Sciatic nerve (tissue), 2 donors: ENCODE measurements around the gene SLC22A31. TPM values are rescaled to one million over a fixed set of nuclear protein-coding genes. Genes with fewer than 3 reads are reported as not detected.
"Not testable (repeated sequence)": the region's sequence is repeated elsewhere in the genome, so short reads cannot be mapped to it uniquely, and the experiment has no call there.

Experiments
- ATAC-seq: fragments of 200-7000 bp; cut with Tn5 transposase; one replicate; pipeline ENCODE4 v1.9.1; 2020; ENCODE audit warnings: mild to moderate bottlenecking, moderate library complexity
- DNase-seq: peaks from one replicate; pipeline ENCODE4 v3.0.0-alpha.2; 2020; ENCODE audit warnings: low spot score
- intact Hi-C: fragments of 100-400 bp; cut with DNase I; formaldehyde crosslinking; loops from one replicate; pipeline ENCODE4 v1.14.2; 2022
- total RNA-seq: library from RNA; stranded (reverse); fragmentation: NEBNext Ultra II Directional; extraction: Animal tissue kit (Norgen Biotek cat#: 25700); gene quantifications from one replicate; pipeline ENCODE4 v1.2.1, GENCODE V29; 2021
- donor health status: DM: no; HTN: no; CAD: no.
- donor health status: DM: no; HTN: no; CAD: no.

Gene SLC22A31
- total RNA-seq, 1 donor from 2014 or later: 0.98 TPM

DNA sequence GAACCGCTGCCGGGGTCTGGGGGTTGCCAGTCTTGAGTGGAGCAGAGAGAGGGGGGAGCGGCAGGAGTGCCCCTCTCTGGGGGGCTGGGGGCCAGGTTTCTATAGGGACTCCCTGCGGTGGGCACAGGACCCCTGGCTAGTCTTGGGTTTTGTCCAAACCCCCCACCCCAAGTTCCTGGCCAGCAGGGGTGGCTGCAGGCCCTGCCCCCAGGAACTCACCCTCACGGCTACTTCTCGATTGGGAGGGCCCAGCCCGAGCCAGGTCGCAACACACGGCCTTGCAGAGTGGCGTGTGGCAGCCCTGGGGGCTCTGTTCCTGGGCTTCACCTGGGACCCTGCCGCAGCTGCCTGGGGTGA is 28.2 kb downstream of the SLC22A31 start:
- intact Hi-C loops: no loop called here
- no peak for DNase-seq

DNA sequence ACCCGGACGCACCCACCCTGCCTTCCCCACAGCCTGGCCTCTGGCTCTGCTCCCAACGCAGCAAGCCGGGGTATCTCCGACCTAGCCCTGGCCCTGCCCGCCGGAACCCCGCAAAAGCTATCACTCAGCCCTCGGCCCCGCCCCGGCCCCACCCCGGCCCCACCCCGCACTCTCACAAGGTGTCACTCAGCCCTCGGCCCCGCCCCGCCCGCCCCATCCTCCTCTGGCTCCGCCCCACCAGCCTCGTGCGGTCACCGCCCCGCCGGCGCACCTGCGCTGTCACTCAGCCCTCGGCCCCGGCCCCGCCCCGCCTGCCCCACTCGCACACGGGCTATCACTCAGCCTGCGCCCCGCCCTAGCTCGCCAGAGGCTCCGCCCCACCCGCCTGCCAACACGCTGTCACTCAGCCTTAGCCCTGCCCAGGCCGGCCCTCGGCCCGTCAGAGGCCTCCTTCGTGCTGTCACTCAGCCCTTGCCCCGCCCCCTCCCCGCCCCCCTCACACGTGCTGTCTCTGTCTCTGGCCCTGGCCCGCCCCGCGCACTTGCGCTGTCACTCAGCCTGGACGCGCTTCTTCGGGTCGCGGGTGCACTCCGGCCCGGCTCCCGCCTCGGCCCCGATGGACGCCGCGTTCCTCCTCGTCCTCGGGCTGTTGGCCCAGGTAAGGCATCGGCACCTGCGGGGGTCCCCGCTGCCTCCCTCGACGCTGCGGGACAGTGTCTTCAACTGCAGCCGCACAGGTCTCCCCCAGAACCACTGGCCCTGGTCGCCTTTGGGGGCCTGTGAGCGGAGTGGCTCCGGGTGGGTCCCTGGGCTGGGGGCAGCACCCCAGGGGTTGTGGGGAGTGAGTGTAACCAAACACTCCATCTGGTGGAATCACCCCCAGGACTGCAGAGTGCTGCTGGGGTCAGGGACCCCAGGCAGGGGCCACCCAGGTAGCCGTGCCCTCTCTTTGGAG is 28.8 kb downstream of the SLC22A31 start, which contains the start of gene CDH15:
CDH15 (plus strand) TSS at position 533 of the 955 bp plus-strand sequence; CDS start at position 617, 84 bp downstream.
- ATAC-seq (peak; percentile 88), DNase-seq (peak; percentile 90)
- intact Hi-C loops: no loop called here

More for the DNA sequence above, 28.2 kb downstream of the SLC22A31 start:
- no peak for ATAC-seq

DNA sequence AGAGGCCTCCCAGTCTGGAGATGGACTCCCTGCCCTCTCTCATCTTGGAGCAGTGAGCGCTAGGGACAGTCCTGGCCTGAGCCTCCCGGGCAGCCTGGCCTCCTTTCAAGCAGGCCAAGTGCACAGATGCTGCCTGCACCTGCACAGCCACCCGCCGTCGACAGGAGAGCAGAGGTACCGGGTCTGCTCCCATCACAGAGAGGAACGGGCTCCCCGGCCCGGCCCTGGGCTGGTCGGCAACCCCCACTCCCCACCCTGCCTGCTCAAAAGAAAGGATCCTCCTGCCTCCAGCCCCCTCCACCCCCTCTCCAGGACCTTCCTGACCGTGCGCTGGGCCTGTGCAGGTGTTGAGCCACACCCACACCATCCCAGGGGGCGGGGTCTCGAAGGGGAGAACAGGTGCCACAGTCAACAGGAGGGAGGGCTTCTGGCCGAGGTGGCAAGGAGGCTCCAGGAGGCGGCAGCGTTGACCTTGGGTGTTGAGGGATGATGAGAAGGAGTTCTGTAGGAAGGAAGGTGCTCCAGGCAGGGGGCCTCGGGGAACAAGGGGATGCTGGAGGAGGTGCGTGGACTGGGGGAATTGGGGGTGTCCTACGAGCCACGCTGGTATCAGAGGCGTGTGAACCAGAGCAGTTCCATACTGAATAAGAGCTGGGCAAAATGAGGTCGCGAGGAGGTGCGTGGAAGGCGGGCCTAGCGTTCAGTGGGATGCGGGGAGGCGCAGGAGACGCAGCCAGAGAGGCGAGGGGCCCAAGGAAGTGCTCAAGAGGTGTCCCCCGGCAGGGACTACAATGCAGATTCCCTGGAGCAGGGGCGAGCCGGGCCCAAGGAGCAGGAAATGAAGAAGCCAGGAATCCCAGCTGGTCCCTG is 29.8 kb downstream of the SLC22A31 start:
- intact Hi-C loops: no loop called here
- ATAC-seq (no peak), DNase-seq (no peak)

DNA sequence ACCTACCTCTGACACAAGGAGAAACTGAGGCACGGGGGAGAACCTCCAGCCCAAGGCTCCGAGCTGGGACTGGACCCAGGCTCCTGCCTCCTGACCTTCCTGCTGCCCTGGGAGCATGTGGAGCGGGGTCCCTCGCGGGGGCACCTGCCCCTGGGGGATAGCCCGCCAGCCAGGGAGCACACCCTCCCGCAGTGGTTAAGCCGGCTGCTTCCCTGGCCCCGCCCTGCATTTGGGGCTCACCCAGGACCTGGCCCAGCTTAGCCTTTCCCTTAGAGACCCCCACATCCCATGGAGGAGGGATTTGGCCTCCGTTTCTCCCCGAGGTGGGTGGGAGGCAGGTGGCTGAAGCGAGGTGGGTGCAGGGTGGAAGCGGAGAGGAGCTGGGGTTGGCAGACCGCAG is 30.6 kb downstream of the SLC22A31 start:
- intact Hi-C loops: loop anchor here (10.0 kb wide), 1 partner anchor 425 kb away; no protein-coding TSS in a partner anchor
- ATAC-seq: no peak
- no peak for DNase-seq

DNA sequence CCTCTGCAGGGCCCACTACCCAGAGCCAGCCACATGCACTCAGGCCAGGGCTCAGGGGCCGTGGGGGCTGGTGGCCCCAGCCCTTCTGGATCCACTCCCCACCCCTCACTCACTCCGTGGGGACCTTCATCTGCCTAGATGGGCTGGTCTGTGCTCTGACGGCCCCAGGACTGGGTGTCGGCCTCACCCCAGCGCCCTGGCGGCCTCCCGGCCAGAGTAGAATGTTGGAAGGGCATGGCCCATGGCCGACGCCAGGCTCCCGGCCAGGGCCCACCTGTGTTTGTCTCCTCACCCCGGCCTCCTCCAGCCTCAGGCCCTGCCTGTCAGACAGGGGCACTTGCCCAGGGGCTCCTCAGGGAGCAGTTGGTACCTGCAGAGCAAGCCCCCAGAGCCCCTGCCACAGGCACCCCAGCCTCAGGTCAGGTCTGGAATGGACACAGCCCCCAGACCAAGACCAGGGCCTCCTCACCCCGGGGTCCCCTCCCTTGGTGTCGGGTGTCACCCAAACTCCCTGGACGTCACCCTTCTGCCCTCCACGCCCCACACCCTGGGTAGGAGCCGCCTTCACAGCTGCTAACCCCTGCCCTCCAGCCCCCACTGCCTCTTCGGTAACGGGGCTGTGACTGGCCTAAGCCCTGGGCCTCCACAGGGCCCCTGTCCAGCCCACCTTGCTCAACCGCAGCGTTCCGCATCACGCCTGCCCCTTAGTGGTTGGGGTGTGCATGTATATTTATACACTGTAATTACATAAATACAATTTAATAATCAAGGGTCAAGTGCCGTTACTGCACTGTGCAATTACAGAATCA is 31.8 kb downstream of the SLC22A31 start:
- ATAC-seq (no peak), DNase-seq (no peak)
- intact Hi-C loops: loop anchor here (10.0 kb wide), 1 partner anchor 424 kb away; no protein-coding TSS in a partner anchor

DNA sequence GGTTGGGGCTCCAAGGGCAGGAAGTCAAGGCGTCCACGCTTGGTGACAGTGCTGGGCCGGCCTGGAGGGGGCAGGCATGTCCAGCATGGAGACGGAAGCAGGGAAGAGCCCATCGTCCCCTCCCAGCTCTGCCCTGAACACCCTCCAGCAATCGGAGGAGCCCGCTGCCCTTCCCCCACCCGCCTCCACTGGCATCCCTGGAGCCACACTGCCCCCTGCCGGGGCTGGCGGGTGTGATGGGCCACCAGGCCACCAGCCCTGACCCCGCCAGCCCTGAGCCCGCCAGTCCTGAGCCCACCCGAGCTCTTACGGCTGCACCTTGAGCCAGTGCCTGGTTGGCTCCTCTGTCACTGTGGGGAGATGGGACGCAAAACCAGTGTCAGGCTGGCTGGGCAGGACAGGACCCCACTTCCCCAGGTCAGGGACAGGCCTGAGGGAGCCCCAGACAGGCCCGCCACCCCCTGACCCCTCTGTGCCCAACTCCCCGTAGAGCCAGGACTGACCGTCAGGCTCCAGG is 32.9 kb downstream of the SLC22A31 start:
- DNase-seq: peak; percentile 89
- intact Hi-C loops: loop anchor here (10.0 kb wide), 1 partner anchor 423 kb away; no protein-coding TSS in a partner anchor
- ATAC-seq: peak; percentile 73

DNA sequence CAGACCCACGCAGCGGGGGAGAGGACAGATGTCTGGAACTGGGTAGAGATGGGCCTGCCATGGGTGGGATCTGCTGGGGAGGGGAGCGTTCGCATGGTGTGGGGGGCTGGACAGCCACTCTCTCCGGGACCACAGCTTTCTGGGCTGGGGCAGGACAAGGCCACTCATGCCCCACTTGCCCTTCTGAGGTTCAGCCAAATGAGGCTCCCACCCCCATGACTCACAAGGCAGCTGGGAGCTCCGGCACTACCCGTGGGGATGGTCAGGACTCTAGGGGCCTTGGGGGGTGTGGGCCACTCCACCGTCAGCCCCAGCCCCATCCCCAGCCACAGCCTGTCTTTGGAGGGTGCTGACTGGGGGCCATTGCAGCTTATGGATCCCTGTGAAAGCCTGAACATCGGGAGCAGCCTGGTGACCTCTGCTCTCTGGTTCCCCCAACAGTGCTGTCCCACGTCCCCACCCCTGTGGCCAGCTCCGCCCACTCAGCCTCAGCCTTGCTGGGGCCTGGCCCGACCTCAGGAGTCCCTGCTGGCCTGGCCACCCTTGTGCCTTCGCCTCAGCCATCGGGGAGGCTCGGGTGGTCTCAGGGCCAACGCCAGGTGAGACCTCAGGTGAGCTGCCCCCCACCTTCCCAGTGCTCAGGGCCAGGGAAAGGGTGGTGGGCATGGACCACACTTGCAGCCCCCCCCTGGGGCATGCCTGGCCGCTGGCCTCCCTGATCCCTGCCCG is 33.5 kb downstream of the SLC22A31 start:
- DNase-seq (no peak), ATAC-seq (peak; percentile 1)
- intact Hi-C loops: loop anchor here (10.0 kb wide), 1 partner anchor 422 kb away; no protein-coding TSS in a partner anchor

DNA sequence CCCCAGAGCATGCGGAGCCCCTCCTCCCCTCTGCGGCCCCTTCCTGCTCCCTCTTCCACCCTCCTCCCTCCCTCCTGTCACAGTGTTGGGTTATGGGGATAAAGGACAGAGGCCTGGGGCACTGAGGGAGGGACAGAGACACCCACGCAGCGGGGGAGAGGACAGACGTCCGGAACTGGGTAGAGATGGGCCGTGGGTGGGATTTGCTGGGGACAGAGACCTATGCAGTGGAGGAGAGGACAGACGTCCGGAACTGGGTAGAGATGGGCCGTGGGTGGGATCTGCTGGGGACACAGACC is 34.7 kb downstream of the SLC22A31 start:
- not testable (repeated sequence) for ATAC-seq, DNase-seq
- intact Hi-C loops: loop anchor here (10.0 kb wide), 1 partner anchor 421 kb away; no protein-coding TSS in a partner anchor

DNA sequence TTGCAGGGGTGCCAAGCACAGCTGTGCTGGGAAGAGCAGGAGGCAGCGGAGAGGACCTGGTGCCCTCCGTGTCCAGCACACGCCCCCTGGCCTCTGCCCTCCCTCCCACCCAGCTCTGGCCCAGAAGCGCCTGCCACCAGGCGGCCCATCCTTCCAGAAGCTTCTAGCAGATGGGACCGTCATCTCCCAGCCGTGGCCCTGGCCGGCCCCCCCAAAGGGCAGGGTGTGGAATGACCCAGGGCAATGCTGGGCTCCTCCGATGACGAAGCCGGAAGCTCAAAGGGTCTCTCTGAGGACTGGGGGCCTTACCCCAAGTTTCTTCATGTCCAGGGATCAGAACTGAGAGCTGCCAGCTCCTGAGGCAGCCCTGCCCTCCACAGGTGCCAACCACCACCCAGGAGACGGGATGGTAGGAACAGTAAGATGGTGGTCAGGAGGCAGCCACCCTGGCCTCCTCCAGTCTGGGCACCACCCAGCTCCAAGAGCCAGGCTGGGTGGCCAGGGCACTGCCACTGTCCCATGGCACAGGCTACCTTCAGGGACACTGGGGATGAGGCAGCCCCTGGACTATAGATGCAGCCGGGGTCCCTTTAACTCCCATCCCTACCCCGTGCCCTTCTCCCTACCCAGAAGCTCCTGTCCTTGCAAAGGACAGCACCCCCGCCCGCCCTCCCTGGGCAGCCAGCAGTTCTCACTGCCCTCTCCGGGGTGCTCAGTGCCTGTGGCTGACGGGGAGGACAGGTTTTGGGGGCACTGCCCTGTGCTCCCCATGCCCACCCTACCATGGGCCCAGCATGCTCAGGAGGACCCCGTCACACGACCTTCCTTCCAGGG is 35.3 kb downstream of the SLC22A31 start:
- intact Hi-C loops: loop anchor here (10.0 kb wide), 1 partner anchor 420 kb away; no protein-coding TSS in a partner anchor
- DNase-seq: no peak
- ATAC-seq: no peak

DNA sequence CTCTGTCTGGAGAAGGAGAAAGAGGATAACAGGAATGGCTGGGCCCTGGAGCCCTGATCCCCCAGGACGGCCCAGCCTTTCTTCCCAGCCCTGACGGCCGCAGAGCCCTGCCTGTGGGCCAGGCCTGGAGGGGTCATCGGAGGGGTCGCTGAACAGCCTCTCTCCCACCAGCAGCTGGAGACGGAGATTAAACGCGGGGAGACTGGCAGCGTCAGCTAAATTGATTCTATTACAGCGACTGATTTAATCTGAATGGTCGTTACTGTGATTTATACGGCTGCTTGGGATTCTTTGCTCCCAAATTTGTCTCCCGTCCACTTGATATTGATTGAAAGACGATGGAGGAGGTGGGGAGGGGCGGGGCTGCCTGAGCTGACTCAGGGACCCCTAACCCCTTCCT is 35.9 kb downstream of the SLC22A31 start:
- no peak for ATAC-seq
- DNase-seq: no peak
- intact Hi-C loops: loop anchor here (10.0 kb wide), 1 partner anchor 420 kb away; no protein-coding TSS in a partner anchor

DNA sequence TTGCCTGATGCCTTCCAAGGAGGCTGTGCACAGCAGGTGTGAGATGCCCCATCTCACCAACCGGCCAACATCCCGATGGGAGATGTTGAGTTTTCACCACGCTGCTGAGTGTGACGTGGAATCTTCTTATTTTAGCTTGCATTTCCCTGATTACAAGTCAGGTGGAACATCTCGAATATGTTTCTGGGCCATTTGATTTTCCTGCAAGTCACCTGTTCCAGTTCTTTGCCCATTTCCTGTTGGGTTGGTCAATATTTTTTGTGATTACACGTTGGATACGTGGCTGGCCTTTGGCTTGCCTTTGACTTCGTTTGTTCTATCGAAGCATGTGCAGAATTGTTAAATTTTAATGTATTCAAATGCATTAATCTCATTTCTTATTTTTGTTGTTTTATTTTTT is 37.0 kb downstream of the SLC22A31 start:
- ATAC-seq (no peak), DNase-seq (no peak)
- intact Hi-C loops: loop anchor here (10.0 kb wide), 1 partner anchor 418 kb away; no protein-coding TSS in a partner anchor

DNA sequence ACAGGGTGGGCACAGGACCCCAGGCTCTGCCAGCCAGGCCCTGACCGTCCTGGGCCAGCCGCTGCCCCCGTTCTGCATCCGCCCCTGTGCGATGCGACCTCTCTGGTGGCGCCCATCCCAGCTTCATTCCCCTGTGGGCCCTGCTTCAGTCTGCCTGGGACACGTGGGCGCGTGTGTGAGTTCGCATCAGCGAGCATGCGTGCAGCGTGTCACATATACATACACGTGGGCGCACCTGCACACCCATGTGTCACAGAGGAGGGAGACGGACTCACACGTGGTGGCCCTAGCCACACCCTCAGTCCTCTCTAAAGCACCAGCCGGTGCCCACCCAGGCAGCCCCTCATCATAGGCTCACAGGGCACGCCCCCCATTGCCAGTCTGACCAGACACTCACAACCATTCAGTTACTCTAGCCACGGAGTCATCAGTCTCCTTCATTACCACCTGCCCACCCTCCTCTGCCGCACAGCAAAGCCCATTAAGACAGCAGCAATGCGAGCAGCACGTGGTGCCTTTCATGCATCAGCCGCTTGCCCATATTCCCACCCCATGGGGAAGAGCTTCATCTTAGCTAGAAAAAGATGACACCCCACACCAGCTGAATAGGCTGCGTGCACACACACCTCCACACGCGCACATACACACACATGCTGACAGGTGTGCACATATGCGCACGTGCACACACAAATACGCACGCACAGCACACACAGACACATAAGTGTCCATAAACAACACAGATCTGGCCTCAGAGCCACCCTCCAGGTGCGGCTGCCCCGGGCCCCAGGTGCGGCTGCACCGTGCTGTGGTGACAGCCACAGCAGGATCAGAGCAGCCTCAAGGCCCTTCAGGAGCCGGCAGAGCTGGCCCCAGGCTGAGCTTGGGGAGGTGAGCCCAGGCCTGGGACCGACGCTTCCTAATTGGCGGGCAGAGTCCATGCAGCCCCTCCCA is 38.3 kb downstream of the SLC22A31 start:
- no peak for ATAC-seq
- intact Hi-C loops: loop anchor here (10.0 kb wide), 1 partner anchor 417 kb away; no protein-coding TSS in a partner anchor
- DNase-seq: no peak

DNA sequence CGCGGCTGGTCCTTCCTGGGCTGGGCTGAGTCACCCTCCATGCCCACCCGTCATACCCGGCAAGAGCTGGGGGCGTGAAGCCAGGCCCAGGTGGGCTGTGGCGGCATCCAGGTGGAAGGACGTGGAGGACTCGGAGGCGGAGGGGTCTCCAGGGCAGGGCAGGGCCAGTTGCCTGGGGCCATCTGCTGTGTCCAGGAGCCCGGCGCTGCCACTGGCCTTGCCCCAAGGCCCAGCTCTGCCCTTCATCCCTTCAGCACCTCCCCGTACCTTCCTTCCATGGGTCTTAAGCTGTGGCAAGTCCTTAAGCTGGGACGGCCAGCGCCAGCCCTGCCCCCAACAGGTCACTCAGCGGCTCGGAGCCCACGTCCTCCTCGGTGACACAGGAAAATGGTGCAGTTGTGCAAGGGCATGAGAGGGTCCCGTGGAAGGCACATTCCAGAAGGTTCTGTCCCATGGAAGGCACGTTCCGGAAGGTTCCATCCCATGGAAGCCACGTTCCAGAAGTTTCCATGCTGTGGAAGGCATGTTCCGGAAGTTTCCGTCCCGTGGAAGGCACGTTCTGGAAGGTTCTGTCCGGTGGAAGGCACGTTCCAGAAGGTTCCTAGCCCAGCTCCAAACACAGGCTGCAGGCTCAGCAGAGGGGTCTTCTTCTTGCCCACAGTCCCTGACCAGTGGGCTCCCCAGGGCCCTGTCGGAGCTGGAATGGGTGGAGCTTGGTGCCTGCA is 39.2 kb downstream of the SLC22A31 start:
- no peak for ATAC-seq
- DNase-seq: no peak
- intact Hi-C loops: loop anchor here (10.0 kb wide), 1 partner anchor 416 kb away; no protein-coding TSS in a partner anchor

DNA sequence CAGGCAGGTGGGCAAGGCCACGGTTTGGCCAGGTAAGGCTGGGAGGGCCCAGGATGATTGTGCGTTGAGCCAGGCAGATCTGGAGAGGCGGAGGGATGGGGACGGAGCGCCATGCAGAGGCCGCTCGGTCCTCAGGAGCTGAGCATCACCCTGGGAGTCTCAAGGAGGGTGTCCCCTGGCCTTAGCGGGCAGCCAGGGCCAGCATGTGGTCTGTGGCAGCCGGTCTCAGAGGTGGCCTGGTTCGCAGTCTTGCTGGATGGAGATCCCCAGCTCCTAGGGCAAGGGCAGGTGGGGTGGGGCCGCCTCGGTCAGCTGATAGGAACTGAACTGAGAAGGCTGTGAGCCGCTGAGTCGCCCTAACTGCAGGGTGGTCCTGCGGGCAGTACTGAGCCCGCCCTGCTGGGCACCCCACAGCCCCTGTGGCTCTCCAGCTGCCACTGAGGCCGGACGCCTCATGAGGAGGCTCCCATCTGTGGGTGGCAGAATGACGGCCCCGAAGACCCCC is 40.4 kb downstream of the SLC22A31 start:
- intact Hi-C loops: loop anchor here (10.0 kb wide), 1 partner anchor 415 kb away; no protein-coding TSS in a partner anchor
- DNase-seq (no peak), ATAC-seq (no peak)
